ENCODE data around the gene TSEN15.

DNA sequence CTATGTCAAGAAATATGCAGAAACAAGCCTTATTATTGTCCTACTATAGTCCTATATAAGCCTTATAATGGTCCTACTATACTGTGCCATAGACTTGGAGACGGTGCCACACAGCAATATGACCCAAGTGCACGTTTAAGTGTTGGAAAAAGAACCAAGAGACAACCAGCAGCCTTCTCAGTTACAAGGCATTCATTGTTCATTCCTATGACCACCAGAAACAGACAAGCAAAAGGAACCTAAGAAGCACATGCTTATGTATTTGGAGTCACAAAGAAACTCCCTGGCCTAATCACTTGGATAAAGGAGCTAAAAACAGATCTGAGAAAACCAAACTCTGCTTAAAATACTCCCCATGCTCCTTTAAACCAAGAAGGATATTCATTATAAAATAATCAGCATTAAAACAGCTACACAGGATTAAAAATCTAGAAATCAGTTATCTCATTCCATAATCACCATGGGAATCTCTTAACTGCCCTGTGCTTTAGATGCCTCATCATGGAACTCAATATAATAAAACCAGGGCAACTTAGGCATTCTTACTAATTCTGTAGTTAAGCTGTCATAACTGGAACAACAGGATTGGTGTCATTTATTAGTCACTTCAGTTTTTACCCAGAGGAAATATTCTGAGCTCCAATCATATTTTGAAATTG, 21.0 kb upstream of the TSEN15 start:
- TF ChIP-seq, protein P1, sequence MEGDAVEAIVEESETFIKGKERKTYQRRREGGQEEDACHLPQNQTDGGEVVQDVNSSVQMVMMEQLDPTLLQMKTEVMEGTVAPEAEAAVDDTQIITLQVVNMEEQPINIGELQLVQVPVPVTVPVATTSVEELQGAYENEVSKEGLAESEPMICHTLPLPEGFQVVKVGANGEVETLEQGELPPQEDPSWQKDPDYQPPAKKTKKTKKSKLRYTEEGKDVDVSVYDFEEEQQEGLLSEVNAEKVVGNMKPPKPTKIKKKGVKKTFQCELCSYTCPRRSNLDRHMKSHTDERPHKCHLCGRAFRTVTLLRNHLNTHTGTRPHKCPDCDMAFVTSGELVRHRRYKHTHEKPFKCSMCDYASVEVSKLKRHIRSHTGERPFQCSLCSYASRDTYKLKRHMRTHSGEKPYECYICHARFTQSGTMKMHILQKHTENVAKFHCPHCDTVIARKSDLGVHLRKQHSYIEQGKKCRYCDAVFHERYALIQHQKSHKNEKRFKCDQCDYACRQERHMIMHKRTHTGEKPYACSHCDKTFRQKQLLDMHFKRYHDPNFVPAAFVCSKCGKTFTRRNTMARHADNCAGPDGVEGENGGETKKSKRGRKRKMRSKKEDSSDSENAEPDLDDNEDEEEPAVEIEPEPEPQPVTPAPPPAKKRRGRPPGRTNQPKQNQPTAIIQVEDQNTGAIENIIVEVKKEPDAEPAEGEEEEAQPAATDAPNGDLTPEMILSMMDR (optimal IDR thresholded peaks at IDR 0.05 in 1 of 3, IDR thresholded peaks at IDR 0.05 in 1 of 3, conservative IDR thresholded peaks at IDR 0.05 in 1 of 3; ENCODE audit: extremely low read depth in 1 of 3, insufficient read depth in 2 of 3, low read length in 3 of 3), result no peak
- no peak for TF ChIP-seq EZH2 (IDR thresholded peaks at IDR 0.05; ENCODE audit: low read length)

Data from keratinocyte (primary cell).